DMS114 treated with DMSO at 0.1 percent for 48 hours (cell line): Measurements from ENCODE around the gene PRUNE2.

Experiments
- DNase-seq: peaks from one replicate; lab custom pipeline; 2025; ENCODE audit not compliant: unreplicated experiment; lab: John Stamatoyannopoulos, UW

PRUNE2 gene

DNA sequence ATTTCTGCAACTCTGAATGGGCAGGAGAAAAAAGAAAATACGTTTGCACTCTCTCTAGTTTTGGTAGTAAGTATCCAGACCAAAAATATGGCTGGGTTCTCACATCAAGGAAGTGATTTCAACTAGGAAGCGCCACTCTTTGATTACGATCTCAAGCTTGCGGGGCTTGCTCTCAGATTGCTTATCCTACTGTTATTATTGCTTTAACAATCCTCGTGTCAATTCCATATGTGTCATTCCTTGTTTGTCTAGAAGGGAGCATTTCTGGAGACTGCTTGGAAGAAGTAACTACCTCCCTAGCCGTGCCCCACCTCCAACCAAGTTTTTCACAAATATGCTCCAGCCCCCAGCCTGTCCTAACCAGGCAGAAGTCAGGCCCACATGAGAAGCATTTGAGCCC lies 3.5 kb downstream of the PRUNE2 start:
- DNase-seq: no peak

DNA sequence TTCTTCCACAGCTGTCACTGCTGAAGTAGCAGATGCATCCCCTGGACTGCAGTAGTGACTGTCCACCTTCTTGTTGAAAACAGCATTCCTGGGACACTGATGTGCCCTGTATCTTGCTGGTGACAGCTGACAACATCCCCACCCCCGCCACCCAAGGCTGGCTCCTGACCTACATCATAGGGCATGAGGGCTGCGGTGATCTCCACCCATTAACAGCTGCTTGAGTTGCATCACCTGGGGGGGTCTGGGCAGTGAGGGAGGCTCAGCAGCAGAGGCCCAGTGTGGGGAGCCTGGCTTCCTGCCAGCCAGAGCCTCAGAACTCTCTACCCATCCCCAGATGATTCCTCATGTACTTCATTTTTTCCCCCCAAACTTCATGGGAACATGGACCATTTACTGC lies 4.1 kb downstream of the PRUNE2 start:
- no peak for DNase-seq

DNA sequence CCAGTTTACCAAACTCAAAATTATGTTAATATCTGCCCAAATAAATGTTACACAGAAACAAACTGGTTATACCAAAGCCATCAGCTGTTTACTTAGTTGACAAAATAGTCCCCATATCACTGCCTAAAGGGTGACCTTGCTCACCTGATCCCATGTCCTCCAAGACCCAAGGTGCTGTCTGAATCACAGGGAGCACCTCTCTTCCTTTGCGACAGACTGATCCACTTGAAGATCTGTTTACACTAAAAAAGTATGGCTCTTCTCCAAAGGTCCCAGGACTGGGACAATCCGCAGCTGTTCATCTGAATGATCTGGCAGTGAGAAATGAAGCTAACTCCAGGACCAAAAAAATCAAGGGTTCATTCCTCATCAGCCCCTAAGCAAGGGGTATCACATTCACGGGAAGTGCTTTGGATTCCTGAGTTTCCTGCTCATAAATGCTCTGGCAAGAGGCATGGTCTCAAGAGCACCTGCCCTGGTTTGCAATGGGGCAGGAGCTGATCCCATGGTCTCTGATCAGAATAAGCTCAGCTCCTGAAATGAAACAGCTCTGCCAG lies 5.0 kb downstream of the PRUNE2 start:
- DNase-seq: no peak

DNA sequence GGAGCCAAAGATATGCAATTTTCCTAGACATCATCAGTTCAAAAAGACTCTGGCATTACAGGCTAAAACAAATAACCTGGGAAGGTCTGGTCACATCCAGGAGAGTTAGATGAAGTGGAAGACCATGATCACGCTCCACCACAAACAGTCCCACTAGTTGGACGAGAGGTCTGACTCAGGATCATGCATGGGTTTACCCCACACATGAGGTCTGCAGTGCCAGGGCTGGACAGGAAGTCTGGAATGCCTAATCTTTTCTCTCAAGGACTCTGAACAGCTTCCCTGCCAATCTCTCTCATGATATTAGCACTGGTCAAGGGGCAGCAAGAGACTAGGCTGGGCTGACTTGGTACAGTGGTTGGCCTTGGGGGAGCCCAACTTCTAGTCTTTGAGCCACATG lies 7.1 kb downstream of the PRUNE2 start:
- DNase-seq: no peak

DNA sequence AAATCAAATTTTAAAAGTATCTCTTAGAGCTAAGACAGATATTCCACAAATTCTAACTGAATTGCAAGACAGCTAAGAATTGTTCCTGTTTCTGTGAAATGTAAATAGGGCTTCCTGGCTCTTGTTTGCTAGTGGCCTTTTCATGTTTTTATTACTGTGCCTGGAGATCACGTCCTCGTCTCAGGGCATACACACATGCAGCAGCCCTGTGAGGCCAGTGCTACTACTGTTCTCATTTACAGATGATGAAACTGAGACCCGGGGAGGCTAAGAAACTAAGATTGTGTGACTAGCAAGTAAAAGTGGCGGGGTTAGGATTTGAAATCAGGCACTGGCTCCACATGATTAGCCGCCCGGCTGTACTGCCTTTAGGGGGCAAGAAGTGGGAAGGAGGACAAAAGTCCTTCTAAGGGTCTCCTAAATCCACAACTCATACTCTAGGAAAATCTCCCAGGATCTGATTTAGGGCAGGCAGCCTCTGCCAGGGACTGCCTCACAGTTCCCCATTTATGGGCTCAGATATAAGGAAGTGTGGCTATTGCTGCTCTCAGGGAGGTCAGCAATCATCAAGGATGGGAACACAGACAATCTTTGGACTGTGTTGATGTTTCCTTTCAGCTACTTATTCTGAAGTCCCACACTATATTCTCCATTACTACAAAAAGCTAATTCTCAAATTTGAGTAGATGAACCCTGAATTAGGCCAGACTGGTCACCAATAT lies 7.9 kb downstream of the PRUNE2 start:
- DNase-seq: no peak

DNA sequence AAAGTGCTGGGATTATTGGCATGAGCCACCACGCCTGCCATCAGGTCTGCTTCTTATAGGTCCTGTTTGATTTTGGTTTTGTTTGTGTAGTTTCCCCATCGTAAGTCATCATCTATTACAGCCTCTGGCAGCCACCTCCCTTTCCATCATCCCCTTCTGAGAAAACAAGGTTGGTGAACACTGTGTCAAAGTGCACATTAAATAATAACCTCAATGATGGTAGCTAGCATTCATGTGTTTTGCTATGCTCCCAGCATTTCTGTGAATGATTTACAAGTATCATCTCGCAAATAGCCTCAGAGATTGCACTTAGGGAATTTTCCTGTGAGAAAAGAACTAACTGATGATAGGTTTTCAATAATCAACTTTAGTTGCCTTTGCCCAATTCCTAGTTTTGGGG lies 9.9 kb downstream of the PRUNE2 start:
- DNase-seq: no peak

DNA sequence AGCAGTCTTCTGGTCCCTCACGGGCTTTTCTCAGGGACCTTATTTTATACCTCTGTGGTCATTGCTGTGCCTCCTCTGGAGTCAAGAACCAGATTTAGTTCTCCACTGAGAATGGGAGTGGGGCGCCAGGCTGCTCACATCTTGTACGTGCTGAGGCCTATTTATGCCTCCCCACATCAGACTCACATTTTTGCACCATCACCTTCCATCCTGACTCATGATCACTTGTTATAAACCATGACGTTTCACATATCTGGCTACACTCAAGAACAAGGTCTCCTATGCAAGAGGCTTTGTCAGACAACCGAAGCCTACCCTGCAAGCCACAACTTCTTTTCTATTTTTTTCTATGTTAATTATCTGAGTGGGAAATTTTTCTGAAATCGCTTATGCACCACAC lies 10.7 kb downstream of the PRUNE2 start:
- no peak for DNase-seq

DNA sequence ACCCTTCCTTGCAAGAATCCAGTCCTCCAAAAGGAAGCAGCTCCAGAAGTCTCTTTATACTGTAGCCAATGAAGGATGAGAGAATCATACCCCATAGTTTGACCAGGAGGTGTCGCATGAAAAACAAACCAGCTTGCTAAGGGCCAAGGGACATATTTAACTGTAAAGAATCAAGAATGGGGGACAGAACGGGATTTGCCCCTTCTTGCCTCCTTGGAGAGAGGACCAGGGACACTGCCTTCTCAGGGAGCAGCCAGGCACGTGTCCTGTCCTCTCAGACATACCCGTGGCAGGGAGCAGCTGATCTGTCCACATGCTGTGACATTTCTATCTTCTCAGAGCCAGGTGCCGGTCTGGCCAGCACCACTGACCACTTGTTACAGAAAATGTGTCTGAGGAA lies 11.7 kb downstream of the PRUNE2 start:
- DNase-seq: no peak

DNA sequence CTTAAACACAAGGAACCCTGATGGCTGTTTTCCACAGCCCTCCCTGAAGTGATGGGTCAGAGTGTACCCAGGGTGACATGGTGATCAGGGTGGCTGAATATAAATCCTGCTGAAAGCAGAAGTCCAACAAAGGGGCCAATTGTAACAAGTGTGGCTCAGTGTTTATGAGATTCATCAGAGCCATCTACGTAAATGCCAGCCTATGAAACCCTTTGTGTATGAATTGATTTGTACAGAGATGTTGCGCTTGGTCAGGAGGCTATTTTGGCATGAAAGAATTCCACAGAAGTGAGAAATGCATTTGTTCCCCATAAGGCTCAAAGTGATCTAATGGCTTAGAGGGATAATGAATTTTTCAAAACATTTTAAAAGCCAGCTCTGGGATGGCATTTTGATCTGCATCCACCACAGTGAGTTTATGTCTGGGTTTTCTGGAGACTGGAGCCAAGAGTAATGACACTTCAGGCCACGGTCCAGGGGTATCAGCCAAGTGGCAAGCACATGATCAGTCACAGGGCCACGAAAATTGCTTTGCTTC lies 12.4 kb downstream of the PRUNE2 start:
- no peak for DNase-seq

DNA sequence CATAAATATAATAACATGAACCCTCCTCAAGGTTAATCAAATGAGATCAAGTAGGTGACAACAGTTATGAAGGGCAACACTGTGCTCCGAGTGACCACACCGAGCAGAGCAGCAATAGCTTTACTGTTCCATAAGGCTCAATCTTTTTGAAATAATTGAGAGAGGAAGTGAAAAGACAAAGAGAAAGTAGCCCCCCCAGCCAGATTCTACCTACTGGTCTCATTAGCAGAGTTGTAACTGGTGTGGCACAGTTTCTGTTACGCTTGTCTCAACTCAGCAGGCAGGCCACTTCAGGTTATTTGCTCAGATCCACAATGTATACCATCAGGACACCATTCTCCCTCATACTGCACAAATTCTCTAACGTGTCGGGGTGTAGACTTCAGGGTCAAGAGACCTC lies 14.0 kb downstream of the PRUNE2 start:
- DNase-seq: no peak

DNA sequence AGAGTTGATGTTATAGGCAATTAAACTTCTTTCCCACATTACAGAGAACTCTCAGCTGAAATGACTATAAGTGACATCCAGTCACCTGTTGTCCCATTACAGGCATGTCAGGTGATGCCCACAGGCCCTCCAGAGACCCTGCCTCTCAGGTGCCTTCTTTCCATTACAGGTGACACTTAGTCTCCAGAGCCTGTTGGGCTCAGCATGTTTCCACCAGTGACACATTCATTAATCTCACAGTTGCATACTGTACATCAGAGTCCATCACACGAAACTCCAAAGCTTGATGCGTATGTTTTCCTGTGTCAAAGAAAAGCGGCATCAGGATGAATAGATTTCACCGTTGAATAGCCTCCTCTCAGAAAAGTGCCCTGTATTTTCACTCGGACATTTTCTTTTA lies 14.6 kb downstream of the PRUNE2 start:
- DNase-seq: no peak

DNA sequence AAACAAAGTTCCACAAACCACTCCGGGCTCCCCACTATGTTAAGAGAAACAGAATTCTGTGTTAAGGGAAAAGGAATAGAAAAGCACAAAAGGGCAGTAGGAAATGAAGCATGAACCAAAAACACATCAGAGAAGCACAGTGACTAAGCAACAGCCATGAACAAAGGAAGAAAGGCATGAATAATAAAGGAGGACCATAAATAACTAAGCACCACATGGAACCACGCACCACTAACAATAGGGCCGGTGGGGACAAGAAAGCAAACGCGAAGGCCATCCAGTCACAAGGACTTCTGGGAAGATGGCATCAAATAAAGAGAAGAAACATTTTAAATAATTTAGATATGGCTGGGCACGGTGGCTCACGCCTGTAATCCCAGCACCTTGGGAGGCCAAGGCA lies 18.0 kb downstream of the PRUNE2 start:
- DNase-seq: no peak

DNA sequence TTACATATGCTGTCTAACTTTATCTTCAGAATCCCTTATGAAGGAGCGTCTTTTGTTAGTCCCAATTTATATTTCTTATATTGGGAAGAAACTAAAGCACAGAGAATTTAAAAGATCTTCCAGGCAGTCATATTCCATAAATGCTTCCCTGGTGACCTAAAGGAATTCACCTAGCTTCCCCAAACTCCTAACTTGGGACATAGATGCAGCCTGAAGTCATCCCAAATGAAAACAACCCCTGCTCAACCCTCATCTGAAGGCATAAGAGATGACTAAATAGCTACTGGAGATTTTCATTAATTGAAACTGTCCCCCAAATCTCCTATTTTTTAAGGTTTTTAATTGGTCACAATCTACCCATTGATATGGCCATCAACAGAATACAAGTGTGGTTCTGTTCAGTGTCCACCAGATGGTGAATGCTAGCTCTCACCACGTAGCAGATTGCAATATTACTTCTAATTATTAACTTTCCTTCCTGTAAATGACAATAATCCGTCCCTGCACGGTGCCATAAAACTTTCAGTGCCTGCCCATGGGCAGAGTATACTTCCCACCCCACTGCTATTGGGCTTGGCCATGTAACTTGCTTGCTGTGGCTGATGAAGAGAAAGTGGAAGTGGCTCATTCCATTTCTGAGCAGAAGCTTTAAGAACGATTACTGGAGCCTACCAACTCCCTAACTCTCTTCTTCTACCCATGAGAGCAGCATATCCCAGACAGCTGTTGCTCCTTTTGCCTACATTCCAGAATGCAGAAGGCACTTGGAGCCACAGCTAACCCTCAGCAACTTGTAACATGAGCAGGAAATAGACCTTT lies 18.7 kb downstream of the PRUNE2 start:
- no peak for DNase-seq

DNA sequence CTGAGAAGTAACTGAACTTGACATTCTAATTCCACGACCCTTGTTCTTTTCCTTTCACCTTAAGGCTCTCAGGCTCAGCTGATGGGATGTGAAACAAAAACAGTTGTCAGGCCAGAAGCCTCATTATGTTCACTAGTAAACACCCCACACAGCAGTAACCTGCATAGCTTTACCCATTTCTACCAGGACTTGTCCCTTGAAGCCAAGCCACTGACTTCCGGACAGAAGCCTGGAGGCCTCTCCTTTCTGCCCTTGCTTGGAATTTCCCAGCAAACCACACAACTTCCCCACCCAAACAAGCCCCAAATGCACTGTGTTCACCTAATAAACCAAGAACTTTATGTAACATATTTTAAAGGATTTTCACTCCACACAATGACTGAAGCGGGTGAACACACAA lies 19.6 kb downstream of the PRUNE2 start:
- DNase-seq: no peak

DNA sequence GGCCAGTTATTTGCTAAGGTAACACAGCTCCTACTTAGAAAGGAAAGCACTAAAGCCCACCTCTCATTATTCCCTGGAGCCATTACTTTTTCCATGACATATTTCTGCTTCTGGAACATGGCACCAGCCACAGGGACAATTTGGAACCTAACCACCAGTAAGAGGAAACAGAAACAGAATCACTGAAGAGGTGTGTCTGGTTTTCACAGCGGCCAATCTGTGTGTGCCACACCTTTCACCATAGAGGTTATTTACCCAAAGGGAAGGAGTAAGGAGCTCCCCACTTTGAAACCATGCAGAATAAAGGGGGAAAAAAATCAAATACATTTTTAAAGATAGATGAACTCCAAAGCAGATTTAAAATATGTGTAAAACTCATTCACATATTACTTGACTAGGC lies 21.1 kb downstream of the PRUNE2 start:
- DNase-seq: no peak

DNA sequence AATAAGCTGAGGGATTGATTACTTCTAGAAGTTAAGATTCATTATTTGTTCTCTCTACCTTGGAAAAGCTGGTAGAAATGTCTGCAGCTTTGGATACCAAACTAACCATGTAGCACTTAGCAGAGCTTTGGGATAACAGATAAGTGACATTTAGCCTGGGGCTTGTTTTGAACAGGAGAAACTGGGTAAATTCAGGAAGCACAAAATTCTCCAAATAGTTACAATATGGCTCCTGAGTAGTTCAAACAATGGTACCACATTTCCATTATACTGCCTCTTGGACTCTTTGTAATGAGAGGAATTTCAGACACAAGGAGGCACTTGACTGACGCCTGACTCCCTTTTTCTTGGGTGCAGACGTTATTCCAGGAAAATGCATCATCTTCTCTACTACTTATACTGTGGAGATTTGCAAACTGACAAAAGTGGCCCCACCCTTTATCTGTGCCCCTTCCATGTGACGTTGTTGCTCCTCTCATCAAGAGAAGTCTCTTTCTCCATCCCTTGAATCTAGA lies 22.5 kb downstream of the PRUNE2 start:
- DNase-seq: no peak

DNA sequence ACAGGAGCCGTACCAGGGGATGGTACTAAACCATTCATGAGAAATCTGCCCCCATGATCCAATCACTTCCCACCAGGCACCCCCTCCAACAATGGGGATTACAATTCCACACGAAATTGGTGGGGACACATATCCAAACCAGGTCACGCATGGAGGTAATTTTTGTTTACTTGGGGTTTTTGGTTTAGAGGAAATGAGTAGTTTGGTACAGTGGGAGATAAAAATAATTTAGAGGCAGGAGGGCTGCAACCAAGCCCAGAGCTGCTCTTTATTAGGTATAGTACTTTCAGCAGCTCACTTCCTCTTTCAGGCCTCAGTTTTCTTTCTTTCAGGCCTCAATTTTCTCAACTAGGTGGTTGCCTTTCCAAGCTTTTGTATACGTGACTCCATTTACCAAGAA lies 23.2 kb downstream of the PRUNE2 start:
- no peak for DNase-seq

DNA sequence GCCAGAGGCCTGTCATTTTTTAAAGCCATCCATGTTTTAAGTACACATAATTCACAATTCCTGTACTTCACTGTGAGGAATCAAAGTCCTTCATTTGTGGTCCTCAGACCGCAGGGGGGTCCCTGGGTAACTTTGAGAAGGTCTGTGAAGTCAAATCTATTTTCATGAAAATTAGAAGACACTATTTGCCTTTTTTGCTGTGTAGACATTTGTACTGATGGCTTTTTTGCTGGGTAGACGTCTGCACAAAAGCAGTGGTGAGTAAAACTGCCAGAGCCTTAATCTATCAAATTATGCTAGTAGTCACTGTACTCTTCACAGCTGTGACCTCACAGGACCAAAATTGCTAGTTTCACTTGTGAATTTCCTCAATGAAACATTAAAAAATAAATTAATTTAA lies 25.7 kb downstream of the PRUNE2 start:
- DNase-seq: no peak

DNA sequence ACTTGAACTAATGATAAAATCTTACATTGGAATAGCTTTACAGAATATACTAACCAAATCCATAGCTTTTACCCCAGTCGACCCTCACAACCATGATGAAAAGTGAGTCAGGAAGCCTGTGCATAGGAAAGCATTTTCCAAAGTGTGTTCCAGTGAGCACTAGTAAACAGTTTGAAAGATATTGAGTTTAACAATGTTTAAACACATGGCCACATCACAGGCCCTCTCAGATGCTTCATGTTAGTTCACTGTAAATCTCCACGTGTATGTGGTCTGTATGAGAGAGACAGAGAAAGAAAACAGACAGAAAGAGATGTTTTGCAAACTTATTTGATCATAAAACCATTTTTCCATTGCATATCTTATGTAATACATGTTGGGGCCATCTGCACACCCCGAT lies 27.0 kb downstream of the PRUNE2 start:
- no peak for DNase-seq

DNA sequence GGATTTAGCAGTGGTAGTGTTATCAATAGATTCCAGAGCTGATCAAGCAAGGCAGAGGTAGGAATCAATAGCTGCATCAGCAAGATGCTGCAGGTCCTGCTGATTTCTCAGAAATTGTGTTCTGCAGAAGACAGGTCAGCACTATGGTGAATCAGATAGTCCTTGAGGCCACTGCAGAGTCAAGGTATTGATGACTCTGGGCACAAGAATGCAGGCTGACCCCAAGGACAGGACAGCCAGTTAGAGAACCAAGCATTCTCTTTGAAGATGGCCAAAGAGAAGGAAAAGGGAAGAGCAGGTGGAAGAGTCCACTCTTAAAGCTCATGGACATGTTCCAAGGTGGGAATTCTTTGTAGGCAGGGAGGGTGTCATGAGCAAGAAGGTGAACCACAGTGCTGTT lies 28.0 kb downstream of the PRUNE2 start:
- DNase-seq: no peak

DNA sequence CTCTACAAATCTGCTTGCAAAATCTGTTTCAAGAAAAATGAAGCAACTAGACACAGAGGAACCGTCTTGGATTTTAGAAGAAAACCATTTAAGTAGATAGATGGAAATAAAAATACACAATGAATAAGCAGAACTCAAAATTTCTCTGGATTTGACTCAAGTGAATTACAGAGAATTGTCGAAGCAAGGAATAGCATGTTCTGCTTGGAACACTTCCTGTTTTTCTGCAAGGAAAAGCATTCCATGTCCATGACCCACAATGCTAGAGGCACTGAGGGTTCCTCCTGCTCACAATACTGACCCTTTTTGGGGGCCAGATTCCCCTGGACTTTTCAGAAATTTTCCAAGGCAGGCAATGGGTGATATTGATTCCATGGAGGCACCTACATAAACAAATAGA lies 29.8 kb downstream of the PRUNE2 start:
- DNase-seq: no peak

DNA sequence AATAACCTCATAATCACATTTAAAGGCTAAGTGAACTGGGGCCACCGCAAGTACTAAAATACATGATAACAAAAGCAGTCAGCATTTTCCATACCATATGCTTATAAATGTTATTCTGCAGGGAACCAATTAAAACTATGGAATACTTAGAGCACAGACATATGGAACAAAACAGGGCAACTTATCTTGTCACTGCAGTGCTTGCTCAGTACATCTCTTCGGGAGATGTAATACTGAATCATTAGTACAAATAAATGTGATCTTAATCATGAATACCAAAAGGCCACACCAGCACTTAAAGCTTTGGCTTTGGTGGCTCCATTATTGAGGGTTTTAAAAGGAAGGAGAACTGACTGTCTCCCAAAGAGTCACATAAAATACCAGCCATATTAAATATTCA lies 32.1 kb downstream of the PRUNE2 start:
- DNase-seq: no peak
